ENCODE results near the gene CPPED1.

GRCh38 chr16:12646098-12646489 is 157.6 kb downstream of the CPPED1 start:
- TF ChIP-seq, protein P1, sequence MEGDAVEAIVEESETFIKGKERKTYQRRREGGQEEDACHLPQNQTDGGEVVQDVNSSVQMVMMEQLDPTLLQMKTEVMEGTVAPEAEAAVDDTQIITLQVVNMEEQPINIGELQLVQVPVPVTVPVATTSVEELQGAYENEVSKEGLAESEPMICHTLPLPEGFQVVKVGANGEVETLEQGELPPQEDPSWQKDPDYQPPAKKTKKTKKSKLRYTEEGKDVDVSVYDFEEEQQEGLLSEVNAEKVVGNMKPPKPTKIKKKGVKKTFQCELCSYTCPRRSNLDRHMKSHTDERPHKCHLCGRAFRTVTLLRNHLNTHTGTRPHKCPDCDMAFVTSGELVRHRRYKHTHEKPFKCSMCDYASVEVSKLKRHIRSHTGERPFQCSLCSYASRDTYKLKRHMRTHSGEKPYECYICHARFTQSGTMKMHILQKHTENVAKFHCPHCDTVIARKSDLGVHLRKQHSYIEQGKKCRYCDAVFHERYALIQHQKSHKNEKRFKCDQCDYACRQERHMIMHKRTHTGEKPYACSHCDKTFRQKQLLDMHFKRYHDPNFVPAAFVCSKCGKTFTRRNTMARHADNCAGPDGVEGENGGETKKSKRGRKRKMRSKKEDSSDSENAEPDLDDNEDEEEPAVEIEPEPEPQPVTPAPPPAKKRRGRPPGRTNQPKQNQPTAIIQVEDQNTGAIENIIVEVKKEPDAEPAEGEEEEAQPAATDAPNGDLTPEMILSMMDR (IDR thresholded peaks at IDR 0.05): no peak
- no peak for TF ChIP-seq ZFX (IDR thresholded peaks at IDR 0.05; ENCODE audit: borderline replicate concordance)
